GM12874 (cell line): ENCODE results near the gene MGMT.

Experiments used
- TF ChIP-seq, protein P1 (sequence below): IDR thresholded peaks from 2 replicates; pipeline ENCODE4 v1.5.1; 2011; ENCODE audit warnings: low read depth, mild to moderate bottlenecking, control low read depth, low read length, moderate library complexity; ENCODE audit not compliant: insufficient read depth

MGMT gene

DNA sequence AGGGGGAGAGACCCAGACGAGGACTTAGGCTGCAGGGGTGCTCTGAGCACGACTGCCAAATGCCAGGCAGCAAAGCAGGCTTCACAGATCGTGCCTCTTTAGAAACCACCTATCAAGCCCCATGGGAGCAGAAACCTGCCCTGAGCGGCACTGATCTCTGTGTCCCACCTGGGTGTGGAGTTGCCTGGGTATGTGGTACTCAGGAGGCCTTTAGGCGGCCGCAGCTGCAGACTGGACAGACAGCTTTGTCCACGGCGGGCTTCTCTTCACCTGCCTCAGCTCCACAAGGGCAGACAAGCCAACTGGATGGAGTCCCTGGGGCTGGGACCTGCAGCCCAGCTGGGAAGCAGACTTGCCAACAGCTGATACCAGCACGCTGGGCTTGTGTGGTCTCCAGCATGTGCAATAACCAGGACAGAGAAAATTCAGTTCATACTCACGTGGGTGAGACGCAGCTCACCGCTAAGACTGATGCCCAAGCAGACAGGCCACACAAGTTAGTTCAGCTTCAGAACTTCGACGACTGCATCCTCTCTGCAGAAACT lies 333.8 kb downstream of the MGMT start:
- TF ChIP-seq, protein P1, sequence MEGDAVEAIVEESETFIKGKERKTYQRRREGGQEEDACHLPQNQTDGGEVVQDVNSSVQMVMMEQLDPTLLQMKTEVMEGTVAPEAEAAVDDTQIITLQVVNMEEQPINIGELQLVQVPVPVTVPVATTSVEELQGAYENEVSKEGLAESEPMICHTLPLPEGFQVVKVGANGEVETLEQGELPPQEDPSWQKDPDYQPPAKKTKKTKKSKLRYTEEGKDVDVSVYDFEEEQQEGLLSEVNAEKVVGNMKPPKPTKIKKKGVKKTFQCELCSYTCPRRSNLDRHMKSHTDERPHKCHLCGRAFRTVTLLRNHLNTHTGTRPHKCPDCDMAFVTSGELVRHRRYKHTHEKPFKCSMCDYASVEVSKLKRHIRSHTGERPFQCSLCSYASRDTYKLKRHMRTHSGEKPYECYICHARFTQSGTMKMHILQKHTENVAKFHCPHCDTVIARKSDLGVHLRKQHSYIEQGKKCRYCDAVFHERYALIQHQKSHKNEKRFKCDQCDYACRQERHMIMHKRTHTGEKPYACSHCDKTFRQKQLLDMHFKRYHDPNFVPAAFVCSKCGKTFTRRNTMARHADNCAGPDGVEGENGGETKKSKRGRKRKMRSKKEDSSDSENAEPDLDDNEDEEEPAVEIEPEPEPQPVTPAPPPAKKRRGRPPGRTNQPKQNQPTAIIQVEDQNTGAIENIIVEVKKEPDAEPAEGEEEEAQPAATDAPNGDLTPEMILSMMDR: no peak

DNA sequence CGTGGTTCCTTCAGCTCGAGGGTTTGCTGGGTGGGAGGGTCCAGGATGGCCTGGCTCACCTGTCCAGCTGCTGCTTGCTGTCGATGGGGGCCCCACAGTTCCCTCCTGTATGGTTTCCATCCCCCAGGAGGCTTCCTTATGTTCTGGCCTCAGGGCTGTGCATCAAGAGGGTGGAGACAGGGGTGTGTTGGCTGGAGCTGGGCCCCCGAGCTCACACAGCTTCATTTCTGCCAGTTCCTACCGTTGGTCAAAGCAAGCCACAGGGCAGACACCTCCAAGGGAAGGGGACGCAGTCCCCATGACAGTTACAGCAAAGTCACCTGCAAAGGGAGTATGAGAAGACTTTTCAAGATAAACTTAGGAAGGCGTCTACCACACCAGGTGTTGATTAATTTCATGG lies 340.2 kb downstream of the MGMT start:
- TF ChIP-seq, protein P1: no peak

DNA sequence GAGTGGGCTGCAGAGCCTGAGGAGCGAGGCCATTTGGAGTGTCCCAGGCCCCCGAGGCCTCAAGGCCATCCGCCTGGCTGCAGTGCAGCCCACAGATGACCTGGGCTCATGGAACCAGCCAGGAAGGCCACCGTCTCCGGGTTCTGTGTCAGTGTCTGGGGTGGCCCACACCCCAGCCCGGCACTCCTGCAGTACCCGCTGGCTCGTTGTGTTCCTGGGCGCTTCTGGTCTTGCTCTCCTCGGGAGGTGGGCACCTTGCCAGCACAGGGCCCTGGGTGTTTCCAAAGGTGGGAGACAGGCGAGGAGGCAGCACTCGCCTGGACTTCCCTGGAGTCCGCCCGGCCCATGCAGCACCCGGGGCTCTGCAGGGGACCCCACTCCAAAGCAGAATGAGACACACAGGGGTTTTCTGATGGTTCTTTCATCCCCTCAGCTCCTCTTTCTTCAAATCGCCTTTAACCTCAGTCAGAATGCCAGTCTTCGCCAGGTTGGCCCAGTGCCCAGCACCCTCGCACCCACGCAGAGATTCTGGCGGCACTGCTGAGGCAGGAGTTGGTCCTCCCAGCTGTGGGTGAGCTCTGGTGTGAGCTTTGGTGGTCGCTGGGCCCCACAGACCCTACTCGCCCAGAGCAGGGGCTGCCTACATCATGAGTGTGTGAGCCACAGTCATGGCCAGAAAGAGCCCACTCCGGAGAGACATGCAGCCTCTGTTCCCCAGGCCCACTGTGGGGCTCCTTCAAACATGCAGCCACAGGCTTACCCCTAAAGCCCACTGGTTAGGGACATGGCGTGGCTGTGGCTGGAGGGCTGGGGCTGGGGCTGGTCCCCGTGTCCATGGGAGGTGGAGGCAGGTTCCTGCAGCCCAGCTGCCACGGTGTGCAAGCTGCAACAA lies 341.3 kb downstream of the MGMT start:
- TF ChIP-seq, protein P1: no peak

DNA sequence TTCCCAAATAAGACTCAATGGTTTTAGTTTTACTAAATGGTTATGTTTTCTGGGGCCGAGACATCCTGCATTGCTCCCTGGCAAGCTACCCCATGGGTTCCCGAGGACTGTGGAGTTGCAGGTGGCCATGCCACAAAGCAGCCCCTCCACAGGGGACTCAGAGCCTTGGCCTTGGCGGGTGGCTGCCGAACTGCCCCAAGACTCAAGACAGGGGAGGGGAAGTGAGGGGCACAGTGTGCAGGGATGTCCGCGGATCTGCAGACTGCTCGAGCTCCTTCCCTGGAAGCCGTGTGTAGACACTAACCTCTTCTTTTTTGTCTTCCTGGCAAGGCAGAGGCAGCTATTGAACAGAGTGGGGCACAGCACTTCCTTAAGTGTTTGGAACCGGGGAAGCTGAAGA lies 342.4 kb downstream of the MGMT start:
- TF ChIP-seq, protein P1: no peak

DNA sequence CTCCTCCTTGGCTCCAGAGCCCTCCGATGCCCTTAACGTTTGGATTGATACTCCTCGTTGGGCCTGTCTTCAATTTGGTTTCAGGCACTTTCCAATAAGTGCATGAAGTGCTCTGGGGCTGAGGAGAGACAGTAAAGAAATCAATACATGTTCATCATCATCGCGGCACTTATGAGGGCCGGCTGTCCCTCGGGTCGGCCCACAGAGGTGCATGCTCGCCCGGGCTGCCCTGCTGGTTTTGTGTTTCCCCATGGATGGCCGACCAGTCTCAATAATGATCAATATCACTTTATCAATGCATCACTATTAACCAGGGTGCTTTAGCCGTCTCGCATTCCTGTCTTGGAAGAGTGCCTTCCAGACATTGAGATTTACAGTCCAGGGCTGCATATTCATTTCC lies 342.8 kb downstream of the MGMT start:
- TF ChIP-seq, protein P1: no peak

DNA sequence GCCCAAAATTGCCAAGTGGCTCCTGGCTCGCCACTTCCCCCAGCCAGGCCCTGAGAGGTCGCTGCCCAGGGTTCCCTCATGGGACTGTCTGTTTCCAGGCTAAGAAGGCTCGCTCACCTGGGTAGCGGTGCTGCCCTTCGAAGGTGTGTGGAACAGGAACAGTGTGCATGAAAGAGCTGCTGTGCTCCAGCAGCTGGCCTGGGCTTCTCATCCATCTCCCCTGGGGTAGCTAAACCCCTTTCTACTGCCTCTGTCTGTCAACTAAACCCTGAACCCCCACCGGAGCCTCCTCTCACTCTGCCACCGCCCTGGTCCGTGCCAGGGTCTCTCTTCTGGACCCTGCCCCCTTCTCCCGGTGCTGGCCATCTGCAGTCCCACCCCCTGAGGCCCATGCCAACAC lies 344.2 kb downstream of the MGMT start:
- TF ChIP-seq, protein P1: no peak

DNA sequence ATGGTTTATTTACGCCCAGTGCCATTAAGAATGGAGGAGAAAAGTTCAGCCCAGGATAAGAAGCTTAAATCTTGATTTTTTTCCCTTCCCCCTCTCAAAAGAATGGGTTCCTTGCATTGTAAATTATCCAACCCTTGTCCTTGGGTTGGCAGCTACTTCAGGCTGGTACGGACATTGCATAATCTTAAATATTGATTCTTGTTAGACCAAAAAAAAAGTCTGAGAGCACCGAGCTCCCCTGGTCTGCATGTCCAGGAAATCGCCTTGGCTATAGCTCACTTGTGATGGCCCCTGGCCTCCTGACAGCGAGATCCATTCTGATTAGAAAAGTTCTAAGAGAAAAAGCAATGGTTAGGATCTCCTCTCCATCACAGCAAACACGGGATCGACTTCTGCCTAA lies 345.4 kb downstream of the MGMT start:
- TF ChIP-seq, protein P1: no peak
